Body of pancreas (tissue), 4 donors: ENCODE data around the gene CD58.

Experiments used
- POLR2A ChIP-seq, 3 donors: fragments of 450-650 bp; IDR thresholded peaks; one replicate each; pipeline ENCODE4 v1.6.1; 2016; ENCODE audit warnings: antibody characterized with exemption in 3 of 3, mild to moderate bottlenecking in 2 of 3
- TF ChIP-seq, protein P1 (sequence below), 7 experiments: fragments of 450-650 bp in 4 of 7; fragments of 200-600 bp in 3 of 7; sonication (generic) in 3 of 7; IDR thresholded peaks; one replicate each; pipeline ENCODE4 v1.5.1; 2016 to 2019; ENCODE audit warnings: antibody characterized with exemption in 7 of 7

DNA sequence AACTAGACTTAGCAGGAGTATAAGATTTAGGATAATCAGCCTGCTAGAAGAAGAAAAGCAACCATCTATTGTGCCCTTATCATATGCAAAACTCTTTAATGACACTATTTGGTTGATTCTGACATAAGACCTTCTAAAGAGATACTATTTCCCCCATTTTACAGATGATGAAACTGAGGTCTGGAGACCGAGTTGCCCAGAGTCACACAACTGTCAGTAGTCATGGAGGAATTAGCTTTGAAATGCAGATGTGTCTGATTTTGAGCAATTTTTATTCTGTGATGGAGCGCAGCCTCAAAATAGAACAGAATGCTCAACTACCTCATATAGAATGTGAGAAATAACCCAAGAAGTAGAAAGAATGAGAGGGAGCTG lies 69.0 kb downstream of the CD58 start:
- TF ChIP-seq, protein P1, sequence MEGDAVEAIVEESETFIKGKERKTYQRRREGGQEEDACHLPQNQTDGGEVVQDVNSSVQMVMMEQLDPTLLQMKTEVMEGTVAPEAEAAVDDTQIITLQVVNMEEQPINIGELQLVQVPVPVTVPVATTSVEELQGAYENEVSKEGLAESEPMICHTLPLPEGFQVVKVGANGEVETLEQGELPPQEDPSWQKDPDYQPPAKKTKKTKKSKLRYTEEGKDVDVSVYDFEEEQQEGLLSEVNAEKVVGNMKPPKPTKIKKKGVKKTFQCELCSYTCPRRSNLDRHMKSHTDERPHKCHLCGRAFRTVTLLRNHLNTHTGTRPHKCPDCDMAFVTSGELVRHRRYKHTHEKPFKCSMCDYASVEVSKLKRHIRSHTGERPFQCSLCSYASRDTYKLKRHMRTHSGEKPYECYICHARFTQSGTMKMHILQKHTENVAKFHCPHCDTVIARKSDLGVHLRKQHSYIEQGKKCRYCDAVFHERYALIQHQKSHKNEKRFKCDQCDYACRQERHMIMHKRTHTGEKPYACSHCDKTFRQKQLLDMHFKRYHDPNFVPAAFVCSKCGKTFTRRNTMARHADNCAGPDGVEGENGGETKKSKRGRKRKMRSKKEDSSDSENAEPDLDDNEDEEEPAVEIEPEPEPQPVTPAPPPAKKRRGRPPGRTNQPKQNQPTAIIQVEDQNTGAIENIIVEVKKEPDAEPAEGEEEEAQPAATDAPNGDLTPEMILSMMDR (IDR thresholded peaks at IDR 0.05) = no peak
- TF ChIP-seq POLR2A (IDR thresholded peaks at IDR 0.05) = no peak
